Brain microvascular endothelial cell (primary cell): Measurements from ENCODE around the gene CACNA1B.

Source experiments
- DNase-seq: peaks from one replicate; pipeline ENCODE4 v3.0.0-alpha.2; 2020
- H3K27ac ChIP-seq: fragments of 250-450 bp; sonication (Bioruptor Pico); 2 replicates; pipeline ENCODE4 v1.5.1; 2020; ENCODE audit warnings: mild to moderate bottlenecking, moderate library complexity
- H3K27me3 ChIP-seq: fragments of 250-450 bp; sonication (Bioruptor Pico); replicated peaks from 2 replicates; pipeline ENCODE4 v1.5.1; 2020; ENCODE audit warnings: mild to moderate bottlenecking
- H3K36me3 ChIP-seq: fragments of 250-450 bp; sonication (Bioruptor Pico); replicated peaks from 2 replicates; pipeline ENCODE4 v1.5.1; 2020; ENCODE audit warnings: mild to moderate bottlenecking
- H3K4me3 ChIP-seq: 2 replicates; pipeline ENCODE4 v1.5.1; 2011; ENCODE audit warnings: low read depth, mild to moderate bottlenecking, control low read depth, low read length, moderate library complexity
- in situ Hi-C: cut with HindIII; loops from 2 replicates; pipeline ENCODE4 v1.10.0; 2017; ENCODE audit warnings: low sequenced_read_pairs, low pct_ligation_motif_present
- TF ChIP-seq, protein P1 (sequence below): IDR thresholded peaks from 2 replicates; pipeline ENCODE4 v1.5.1; 2011; ENCODE audit warnings: low read depth, mild to moderate bottlenecking, moderate library complexity, low read length, control low read depth, inconsistent platforms; ENCODE audit errors: missing control alignments

CACNA1B gene

DNA sequence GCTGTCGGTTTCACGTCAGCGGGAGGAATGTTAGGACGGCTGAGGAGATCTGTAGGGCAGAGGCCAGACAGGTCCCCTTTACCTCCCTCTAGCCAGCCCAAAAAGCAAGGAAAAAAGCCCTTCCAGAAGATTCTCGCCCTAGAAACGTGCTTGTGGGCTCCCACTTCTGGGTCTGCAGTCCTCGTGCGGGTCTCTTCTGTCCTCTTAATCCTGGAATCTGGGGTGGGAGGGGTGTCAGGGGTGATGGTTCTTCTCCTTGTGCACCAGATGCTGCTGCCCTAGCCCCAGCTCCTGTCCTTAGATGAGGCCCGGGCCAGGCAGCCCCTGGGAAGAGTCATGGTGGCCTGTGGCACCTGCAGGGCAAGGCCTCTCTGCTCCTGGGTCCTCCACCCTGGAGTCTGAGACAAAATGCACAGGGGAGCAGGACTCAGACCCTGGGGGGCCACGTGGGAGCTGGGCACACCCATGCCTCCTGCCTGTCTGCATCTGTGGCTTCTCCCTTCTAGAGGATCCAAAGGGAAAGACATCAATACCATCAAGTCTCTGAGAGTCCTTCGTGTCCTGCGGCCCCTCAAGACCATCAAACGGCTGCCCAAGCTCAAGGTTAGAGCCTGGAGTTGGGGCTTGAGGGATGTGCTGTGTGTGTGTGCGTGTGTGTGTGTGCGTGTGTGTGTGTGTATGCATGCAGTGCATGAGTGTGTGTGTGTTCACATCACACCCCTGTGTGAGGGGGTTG is 174.2 kb downstream of the CACNA1B start:
- H3K36me3 ChIP-seq: no peaks in the 10 kb centered on the region
- TF ChIP-seq, protein P1, sequence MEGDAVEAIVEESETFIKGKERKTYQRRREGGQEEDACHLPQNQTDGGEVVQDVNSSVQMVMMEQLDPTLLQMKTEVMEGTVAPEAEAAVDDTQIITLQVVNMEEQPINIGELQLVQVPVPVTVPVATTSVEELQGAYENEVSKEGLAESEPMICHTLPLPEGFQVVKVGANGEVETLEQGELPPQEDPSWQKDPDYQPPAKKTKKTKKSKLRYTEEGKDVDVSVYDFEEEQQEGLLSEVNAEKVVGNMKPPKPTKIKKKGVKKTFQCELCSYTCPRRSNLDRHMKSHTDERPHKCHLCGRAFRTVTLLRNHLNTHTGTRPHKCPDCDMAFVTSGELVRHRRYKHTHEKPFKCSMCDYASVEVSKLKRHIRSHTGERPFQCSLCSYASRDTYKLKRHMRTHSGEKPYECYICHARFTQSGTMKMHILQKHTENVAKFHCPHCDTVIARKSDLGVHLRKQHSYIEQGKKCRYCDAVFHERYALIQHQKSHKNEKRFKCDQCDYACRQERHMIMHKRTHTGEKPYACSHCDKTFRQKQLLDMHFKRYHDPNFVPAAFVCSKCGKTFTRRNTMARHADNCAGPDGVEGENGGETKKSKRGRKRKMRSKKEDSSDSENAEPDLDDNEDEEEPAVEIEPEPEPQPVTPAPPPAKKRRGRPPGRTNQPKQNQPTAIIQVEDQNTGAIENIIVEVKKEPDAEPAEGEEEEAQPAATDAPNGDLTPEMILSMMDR: no peak
- H3K4me3 ChIP-seq: no peak overlapping the region
- no peak for DNase-seq
- no peak overlapping the region for H3K27ac ChIP-seq
- no peaks in the 10 kb centered on the region for H3K27me3 ChIP-seq
- in situ Hi-C loops: no loop called here

DNA sequence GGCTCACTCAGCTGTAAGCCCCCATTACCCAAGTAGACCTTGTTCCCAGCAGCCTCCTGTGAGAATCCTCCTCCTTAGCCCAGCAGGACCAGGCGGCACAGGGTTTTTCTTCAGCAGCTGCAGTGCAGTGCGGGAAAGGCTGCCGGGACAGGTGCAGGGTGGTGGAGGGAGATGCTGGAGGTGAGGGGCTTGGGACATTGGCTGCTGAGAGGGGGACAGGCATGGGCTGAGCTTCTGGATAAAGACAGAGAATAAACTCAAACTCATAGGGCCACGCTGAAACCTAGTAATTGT is 174.7 kb downstream of the CACNA1B start:
- DNase-seq: no peak
- TF ChIP-seq, protein P1: no peak
- Histone ChIP-seq H3K4me3 (no peak overlapping the region), H3K27me3 (no peaks in the 10 kb centered on the region), H3K36me3 (no peaks in the 10 kb centered on the region), H3K27ac (no peak overlapping the region)
- in situ Hi-C loops: no loop called here

DNA sequence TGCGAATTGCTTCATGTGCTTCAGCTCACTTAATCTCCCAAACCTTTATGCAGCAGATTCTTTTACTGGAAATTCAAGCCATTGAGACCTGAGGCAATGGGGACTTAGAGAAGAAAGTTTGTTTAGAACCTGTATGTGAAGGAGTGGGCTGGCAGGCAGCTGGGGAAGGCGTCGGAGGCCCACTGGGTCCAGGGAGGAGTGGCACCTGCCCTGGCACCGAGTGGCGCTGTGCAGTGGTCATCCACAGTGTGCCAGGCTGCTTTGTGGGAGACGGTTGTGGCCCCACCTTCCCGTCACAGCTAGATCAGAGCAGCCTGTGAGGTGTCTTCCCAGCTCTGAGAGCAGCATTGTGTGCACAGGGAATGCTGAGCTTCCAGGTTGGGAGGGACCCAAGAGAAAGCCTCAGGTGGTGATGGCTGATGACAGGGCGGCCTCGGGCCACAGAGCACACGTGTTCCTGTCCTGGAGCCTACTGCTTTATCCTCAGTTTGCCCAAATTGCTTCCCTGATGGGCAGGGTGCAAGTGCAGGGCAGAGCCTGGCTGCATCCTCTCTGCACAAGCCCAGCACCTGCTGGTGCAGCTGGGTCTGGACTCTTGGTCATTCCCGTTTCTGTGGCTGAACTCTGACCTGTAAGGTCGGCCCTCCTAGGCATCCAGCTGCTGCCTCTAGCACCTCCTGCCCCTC is 175.2 kb downstream of the CACNA1B start:
- no peak for DNase-seq
- H3K27me3 ChIP-seq: no peaks in the 10 kb centered on the region
- in situ Hi-C loops: no loop called here
- no peak overlapping the region for H3K27ac ChIP-seq
- TF ChIP-seq, protein P1: no peak
- no peaks in the 10 kb centered on the region for H3K36me3 ChIP-seq
- no peak overlapping the region for H3K4me3 ChIP-seq

DNA sequence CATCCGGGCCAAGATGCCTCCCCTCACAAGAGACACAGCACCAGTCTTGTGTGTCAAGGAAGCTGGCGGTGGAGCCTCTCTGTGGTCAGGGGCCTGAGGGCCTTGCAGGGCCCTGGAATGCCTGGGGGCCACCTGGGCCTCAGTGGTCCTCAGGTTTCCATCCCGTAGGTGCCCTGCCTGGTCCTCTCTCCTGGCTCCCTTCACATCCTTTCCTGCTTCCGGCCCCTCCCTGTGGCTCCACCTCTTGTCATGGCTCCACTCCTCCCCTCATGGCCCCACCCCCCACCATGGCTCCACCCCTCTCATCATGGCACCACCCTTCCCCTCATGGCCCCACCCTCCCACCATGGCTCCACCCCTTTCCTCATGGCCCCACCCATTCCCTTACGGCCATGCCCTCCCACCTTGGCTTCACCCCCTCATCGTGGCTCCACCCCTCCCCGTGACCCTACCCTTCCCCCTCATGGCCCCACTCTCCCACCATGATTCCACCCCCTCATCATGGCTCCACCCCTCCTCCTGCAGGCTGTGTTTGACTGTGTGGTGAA is 175.8 kb downstream of the CACNA1B start:
- no peak overlapping the region for H3K27ac ChIP-seq
- no peaks in the 10 kb centered on the region for H3K27me3 ChIP-seq
- H3K4me3 ChIP-seq: no peak overlapping the region
- DNase-seq: no peak
- in situ Hi-C loops: no loop called here
- no peaks in the 10 kb centered on the region for H3K36me3 ChIP-seq
- TF ChIP-seq, protein P1: no peak

DNA sequence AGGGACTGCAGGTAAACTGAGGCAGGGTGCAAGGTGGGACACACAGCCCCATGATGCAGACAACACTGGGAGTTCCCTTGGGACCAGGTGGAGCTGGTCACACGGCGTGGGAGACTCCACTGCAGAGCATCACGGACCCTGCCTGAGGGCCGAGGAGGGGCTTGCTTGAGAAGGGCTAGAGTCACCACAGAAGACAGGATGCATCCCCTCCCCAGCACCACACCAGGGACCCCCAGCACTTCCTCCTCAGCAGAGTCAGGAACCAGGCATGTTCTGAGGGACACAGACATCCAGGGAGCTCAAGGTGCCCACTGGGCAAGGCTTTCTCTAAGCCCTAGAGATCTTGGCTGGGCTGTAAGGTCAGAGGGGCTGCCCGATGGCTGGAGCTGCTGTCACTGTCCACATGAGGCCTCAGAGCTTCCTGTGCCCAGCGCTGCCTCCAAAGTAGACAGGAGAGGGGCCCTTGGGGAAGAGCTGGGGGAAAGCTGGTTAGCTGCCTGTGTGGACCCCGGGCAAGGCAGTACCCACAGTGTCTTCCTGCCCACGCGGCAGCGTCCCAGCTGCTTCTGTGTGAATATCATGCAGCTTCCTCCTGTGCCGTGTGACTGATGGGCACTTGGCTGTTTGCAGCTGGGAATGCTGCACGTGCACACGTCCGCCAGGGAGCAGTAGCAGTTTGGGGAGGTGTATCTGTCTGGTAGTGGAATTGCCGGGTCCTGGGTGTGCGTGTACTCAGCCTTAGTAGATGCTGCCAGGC is 176.6 kb downstream of the CACNA1B start:
- no peak overlapping the region for H3K27ac ChIP-seq
- TF ChIP-seq, protein P1: no peak
- no peaks in the 10 kb centered on the region for H3K36me3 ChIP-seq
- H3K4me3 ChIP-seq: no peak overlapping the region
- no peak for DNase-seq
- in situ Hi-C loops: no loop called here
- H3K27me3 ChIP-seq: no peaks in the 10 kb centered on the region
